NCI-H69 (cell line): Measurements from ENCODE around the gene MAP7.

Experiments used
- DNase-seq: peaks from one replicate; lab custom pipeline; 2025; lab: John Stamatoyannopoulos, UW

The MAP7 gene

GRCh38 chr6:136303516-136303915 lies 246.7 kb downstream of the MAP7 start:
- DNase-seq: no peak

DNA sequence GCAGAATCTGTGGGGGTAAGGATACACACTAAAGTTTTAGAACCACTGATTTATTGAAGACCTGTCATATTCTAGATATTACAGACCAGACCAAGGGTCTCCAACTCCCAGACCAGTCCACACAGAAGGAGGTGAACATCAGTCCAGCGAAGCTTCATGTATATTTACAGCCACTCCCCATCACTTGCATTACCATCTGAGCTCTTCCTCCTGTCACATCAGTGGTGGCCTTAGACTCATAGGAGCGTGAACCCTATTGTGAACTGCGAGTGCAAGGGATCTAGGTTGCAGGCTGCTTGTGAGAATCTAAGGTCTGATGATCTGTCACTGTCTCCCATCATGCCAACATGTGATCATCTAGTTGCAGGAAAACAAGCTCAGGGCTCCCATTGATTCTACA lies 255.6 kb downstream of the MAP7 start:
- peak; percentile 12 for DNase-seq
